Adipocyte (in vitro differentiated cells): ENCODE data around the gene PACS1.
A peak's percentile ranks its signal among the peaks of the same experiment; 100 is the strongest.

Experiments
- DNase-seq: peaks from one replicate; pipeline ENCODE4 v3.0.0-alpha.2; 2015; ENCODE audit warnings: low read depth
- H3K27me3 ChIP-seq: replicated peaks from 2 replicates; pipeline ENCODE4 v1.7.0; 2013; ENCODE audit warnings: mild to moderate bottlenecking, low read length, moderate library complexity; ENCODE audit not compliant: control insufficient read depth, insufficient read depth
- H3K36me3 ChIP-seq: 2 replicates; pipeline ENCODE4 v1.7.0; 2013; ENCODE audit warnings: low read length, mild to moderate bottlenecking, moderate library complexity; ENCODE audit not compliant: control insufficient read depth, insufficient read depth, severe bottlenecking
- H3K4me1 ChIP-seq: 2 replicates; pipeline ENCODE4 v1.7.0; 2013; ENCODE audit warnings: mild to moderate bottlenecking, low read length, moderate library complexity; ENCODE audit not compliant: control insufficient read depth, insufficient read depth
- H3K4me3 ChIP-seq: 2 replicates; pipeline ENCODE4 v1.7.0; 2013; ENCODE audit warnings: mild to moderate bottlenecking, low read length, moderate library complexity
- H3K9ac ChIP-seq: 2 replicates; pipeline ENCODE4 v1.7.0; 2013; ENCODE audit warnings: mild to moderate bottlenecking, low read length, moderate library complexity
- H3K9me3 ChIP-seq: 2 replicates; pipeline ENCODE4 v1.7.0; 2013; ENCODE audit warnings: mild to moderate bottlenecking, low read length, moderate library complexity; ENCODE audit not compliant: control insufficient read depth

PACS1 gene

GRCh38 chr11:66151273-66151672 lies 81.2 kb downstream of the PACS1 start:
- DNase-seq = no peak
- Histone ChIP-seq H3K4me1 (peaks cover 3% of the 10 kb centered on the region), H3K4me3 (no peak overlapping the region), H3K9ac (no peak overlapping the region), H3K9me3 (no peaks in the 10 kb centered on the region), H3K36me3 (no peaks in the 10 kb centered on the region), H3K27me3 (no peaks in the 10 kb centered on the region)

DNA sequence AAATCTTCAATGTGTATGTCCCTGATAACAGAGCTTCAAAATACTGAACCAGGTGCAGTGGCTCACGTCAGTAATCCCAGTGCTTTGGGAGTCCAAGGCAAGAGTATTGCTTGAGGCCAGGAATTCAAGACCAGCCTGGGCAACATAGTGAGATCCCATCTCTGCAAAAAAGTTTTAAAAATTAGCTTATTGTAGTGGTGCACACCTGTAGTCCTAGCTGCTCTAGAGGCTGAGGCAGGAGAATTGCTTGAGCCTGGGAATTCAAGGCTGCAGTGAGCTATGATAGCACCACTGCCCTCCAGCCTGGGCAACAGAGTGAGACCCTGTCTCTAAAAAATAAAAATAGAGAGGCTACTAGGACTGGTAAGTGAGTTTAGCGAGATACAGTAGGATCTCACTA lies 84.0 kb downstream of the PACS1 start:
- peaks cover 3% of the 10 kb centered on the region for H3K4me1 ChIP-seq
- no peaks in the 10 kb centered on the region for H3K36me3 ChIP-seq
- no peak overlapping the region for H3K4me3 ChIP-seq
- no peak overlapping the region for H3K9ac ChIP-seq
- H3K27me3 ChIP-seq = no peaks in the 10 kb centered on the region
- DNase-seq = no peak
- no peaks in the 10 kb centered on the region for H3K9me3 ChIP-seq

GRCh38 chr11:66155387-66156073 lies 85.5 kb downstream of the PACS1 start:
- Histone ChIP-seq H3K36me3 (no peaks in the 10 kb centered on the region), H3K4me1 (peaks cover 3% of the 10 kb centered on the region), H3K9ac (no peak overlapping the region), H3K27me3 (no peaks in the 10 kb centered on the region), H3K9me3 (no peaks in the 10 kb centered on the region), H3K4me3 (no peak overlapping the region)
- no peak for DNase-seq

DNA sequence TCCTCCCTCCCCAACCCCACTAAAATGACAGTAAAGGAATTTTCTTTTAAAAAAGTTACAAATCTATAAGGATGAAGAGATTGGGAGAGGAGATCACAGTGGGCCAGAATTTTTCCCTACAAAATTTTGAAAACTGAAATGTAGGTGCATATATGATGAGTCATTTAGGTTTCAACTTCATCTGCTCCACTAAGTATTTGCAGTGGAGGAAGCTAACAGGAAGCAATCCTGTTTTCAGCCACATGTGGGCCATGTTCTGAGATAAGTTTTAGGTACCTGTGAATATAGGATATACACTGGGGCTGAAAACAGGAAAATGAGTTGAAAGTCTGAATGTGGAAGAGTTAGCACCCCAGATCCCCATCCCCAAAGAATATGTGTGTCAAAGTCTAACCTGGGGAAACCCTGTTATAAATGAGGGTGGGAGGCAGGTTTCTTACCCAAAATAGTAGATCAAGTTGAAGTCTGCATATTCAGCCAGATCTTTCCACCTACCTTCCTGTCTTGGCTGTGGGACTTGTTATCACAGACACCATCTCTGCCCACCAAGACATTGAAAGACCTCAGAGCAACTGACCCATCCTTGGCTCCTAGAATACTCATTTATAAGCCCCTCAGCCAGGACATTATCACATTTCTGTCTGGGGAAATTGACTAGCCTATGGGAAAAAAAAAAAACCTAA lies 87.3 kb downstream of the PACS1 start:
- no peaks in the 10 kb centered on the region for H3K4me1 ChIP-seq
- no peaks in the 10 kb centered on the region for H3K9me3 ChIP-seq
- DNase-seq = peak; percentile 17
- H3K36me3 ChIP-seq = no peaks in the 10 kb centered on the region
- no peak overlapping the region for H3K4me3 ChIP-seq
- H3K27me3 ChIP-seq = no peaks in the 10 kb centered on the region
- no peak overlapping the region for H3K9ac ChIP-seq

DNA sequence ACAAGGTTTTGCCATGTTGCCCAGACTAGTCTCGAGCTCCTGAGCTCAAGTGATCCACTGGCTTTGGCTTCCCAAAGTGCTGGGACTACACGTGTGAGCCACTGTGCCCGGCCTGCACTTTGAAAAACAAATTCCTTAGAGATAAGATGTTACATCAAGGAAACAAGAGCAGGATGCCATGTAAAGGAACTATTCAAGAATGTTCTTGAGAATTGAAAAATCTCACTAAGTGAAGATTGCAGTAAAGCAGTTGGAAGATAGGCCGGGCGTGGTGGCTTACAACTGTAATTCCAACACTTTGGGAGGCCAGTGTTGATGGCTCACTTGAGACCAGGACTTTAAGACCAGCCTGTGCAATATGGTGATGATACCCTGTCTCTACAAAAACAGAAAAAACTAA lies 88.1 kb downstream of the PACS1 start:
- no peaks in the 10 kb centered on the region for H3K9me3 ChIP-seq
- H3K4me1 ChIP-seq = no peaks in the 10 kb centered on the region
- H3K4me3 ChIP-seq = no peak overlapping the region
- no peak overlapping the region for H3K9ac ChIP-seq
- DNase-seq = no peak
- H3K36me3 ChIP-seq = no peaks in the 10 kb centered on the region
- no peaks in the 10 kb centered on the region for H3K27me3 ChIP-seq

- no peak for DNase-seq
- no peaks in the 10 kb centered on the region for H3K27me3 ChIP-seq
- H3K9me3 ChIP-seq = no peaks in the 10 kb centered on the region
- no peak overlapping the region for H3K9ac ChIP-seq
- no peak overlapping the region for H3K4me3 ChIP-seq
- H3K4me1 ChIP-seq = no peaks in the 10 kb centered on the region
- no peaks in the 10 kb centered on the region for H3K36me3 ChIP-seq
These were observed 89.4 kb downstream of the PACS1 start for GRCh38 chr11:66159324-66159984.

DNA sequence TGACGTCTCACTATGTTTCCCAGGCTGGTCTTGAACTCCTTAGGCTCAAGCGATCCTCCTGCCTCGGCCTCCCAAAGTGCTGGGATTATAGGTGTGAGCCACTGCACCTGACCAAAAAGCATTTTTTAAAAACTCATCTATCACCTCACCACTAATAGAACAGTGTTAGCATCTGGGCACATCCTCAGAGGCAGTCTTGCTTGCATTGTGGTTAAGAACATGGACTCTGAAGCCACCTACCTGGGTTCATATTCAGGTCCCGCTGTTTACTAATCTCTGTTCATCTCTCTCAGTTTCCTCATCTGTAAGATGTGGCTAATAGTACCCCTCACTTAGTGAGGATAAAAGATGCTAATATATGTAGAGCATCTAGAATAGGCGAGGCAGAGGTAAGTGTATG lies 90.6 kb downstream of the PACS1 start:
- H3K9ac ChIP-seq = no peak overlapping the region
- H3K4me1 ChIP-seq = no peaks in the 10 kb centered on the region
- no peaks in the 10 kb centered on the region for H3K27me3 ChIP-seq
- no peak for DNase-seq
- H3K4me3 ChIP-seq = no peak overlapping the region
- no peaks in the 10 kb centered on the region for H3K36me3 ChIP-seq
- no peaks in the 10 kb centered on the region for H3K9me3 ChIP-seq

- Histone ChIP-seq H3K9me3 (no peaks in the 10 kb centered on the region), H3K9ac (no peak overlapping the region), H3K36me3 (peaks cover 3% of the 10 kb centered on the region), H3K4me3 (no peak overlapping the region), H3K4me1 (peaks cover 3% of the 10 kb centered on the region), H3K27me3 (no peaks in the 10 kb centered on the region)
- no peak for DNase-seq
These were observed 98.2 kb downstream of the PACS1 start for GRCh38 chr11:66168289-66168688.

GRCh38 chr11:66172146-66172545 lies 102.1 kb downstream of the PACS1 start:
- H3K9me3 ChIP-seq = no peaks in the 10 kb centered on the region
- H3K4me3 ChIP-seq = no peak overlapping the region
- H3K27me3 ChIP-seq = no peaks in the 10 kb centered on the region
- H3K4me1 ChIP-seq = peaks cover 3% of the 10 kb centered on the region
- no peak overlapping the region for H3K9ac ChIP-seq
- DNase-seq = peak; percentile 21
- peaks cover 3% of the 10 kb centered on the region for H3K36me3 ChIP-seq

DNA sequence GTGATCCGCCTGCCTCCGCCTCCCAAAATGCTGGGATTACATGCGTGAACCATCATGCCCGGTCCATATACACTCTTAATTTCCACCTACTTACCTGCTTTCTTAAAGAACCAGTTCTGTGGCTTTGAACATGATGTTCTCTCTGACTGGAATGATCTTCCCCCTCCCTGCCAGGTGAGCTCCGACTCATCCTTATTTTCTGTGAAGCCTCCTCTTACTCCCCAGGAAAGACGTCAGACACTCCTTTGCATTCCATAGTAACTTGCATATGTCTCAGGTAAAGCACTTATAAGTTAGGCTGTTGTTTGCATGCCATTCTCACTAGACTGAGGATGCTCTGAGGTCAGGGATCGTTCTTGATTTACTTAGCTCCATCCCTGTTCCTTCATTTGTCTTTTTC lies 106.6 kb downstream of the PACS1 start:
- DNase-seq = no peak
- no peak overlapping the region for H3K4me3 ChIP-seq
- peaks cover 3% of the 10 kb centered on the region for H3K36me3 ChIP-seq
- H3K9ac ChIP-seq = no peak overlapping the region
- H3K27me3 ChIP-seq = no peaks in the 10 kb centered on the region
- H3K9me3 ChIP-seq = no peaks in the 10 kb centered on the region
- peaks cover 3% of the 10 kb centered on the region for H3K4me1 ChIP-seq

GRCh38 chr11:66178183-66178582 lies 108.1 kb downstream of the PACS1 start:
- Histone ChIP-seq H3K36me3 (no peaks in the 10 kb centered on the region), H3K4me1 (no peaks in the 10 kb centered on the region), H3K4me3 (no peak overlapping the region), H3K9me3 (no peaks in the 10 kb centered on the region), H3K9ac (no peak overlapping the region), H3K27me3 (no peaks in the 10 kb centered on the region)
- DNase-seq = no peak
